Gastrocnemius medialis (tissue), 4 donors: Measurements from ENCODE around the gene ERAL1. TPM values are rescaled to one million over a fixed set of nuclear protein-coding genes. Genes with fewer than 3 reads are reported as not detected.

ENCODE experiments used
- ATAC-seq, 2 donors: fragments of 150-250 bp; one replicate each; pipeline ENCODE4 v1.9.1; 2016
- DNase-seq, 2 donors: peaks; one replicate each; pipeline ENCODE4 v3.0.0-alpha.2; 2019
- H3K27ac ChIP-seq, 4 donors: fragments of 200-600 bp; sonication (generic); 1 replicate in 1 of 4; 2 replicates in 3 of 4; pipeline ENCODE4 v1.5.1; 2016 to 2018; ENCODE audit warnings: mild to moderate bottlenecking in 2 of 4, moderate library complexity in 1 of 4
- H3K27me3 ChIP-seq, 3 donors: fragments of 200-600 bp; sonication (generic) in 2 of 3; 1 replicate in 1 of 3; 2 replicates in 2 of 3; pipeline versions ENCODE4 v1.5.1 to v1.6.0; 2016 to 2019; ENCODE audit warnings: mild to moderate bottlenecking in 1 of 3, moderate library complexity in 1 of 3
- H3K36me3 ChIP-seq, 2 donors: fragments of 200-600 bp; sonication (generic) in 1 of 2; one replicate each; pipeline ENCODE4 v1.5.1; 2017 to 2018
- H3K4me1 ChIP-seq, 2 donors: fragments of 200-600 bp; sonication (generic) in 1 of 2; one replicate each; pipeline ENCODE4 v1.5.1; 2016 to 2017; ENCODE audit warnings: mild to moderate bottlenecking in 2 of 2
- H3K4me3 ChIP-seq, 4 donors: fragments of 200-600 bp; sonication (generic) in 3 of 4; 1 replicate in 1 of 4; 2 replicates in 3 of 4; pipeline ENCODE4 v1.5.1; 2016 to 2019; ENCODE audit warnings: mild to moderate bottlenecking in 2 of 4
- H3K9me3 ChIP-seq, 3 donors: fragments of 200-600 bp; sonication (generic) in 2 of 3; 1 replicate in 1 of 3; 2 replicates in 2 of 3; pipeline ENCODE4 v1.5.1; 2016 to 2019
- CTCF ChIP-seq, 5 experiments: fragments of 450-650 bp in 3 of 5; fragments of 200-600 bp in 2 of 5; sonication (generic) in 2 of 5; IDR thresholded peaks in 4 of 5; conservative IDR thresholded peaks in 1 of 5; 1 replicate in 4 of 5; 2 replicates in 1 of 5; pipeline ENCODE4 v1.5.1; 2016 to 2019; ENCODE audit warnings: antibody characterized with exemption in 5 of 5, mild to moderate bottlenecking in 3 of 5, moderate library complexity in 3 of 5
- POLR2A ChIP-seq, 2 donors: fragments of 450-650 bp; IDR thresholded peaks; one replicate each; pipeline ENCODE4 v1.6.1; 2017; ENCODE audit warnings: antibody characterized with exemption in 2 of 2, mild to moderate bottlenecking in 2 of 2, moderate library complexity in 2 of 2
- in situ Hi-C, 4 donors: fragments of 200-750 bp; cut with MboI; loops; one replicate each; pipeline versions ENCODE4 v1.15.0 to v1.8.0; 2017; ENCODE audit warnings: low sequenced_read_pairs in 4 of 4
- intact Hi-C: fragments of 100-400 bp; cut with DNase I; formaldehyde crosslinking; loops from one replicate; pipeline ENCODE4 v1.15.1; 2023; ENCODE audit warnings: low total_unique reads
- total RNA-seq, 4 donors: library from RNA; depleted of rRNA; stranded (reverse); fragments of >200 nt; gene quantifications; one replicate each; pipeline versions ENCODE4 v1.1.0 to v1.2.3, GENCODE V29; 2016

ERAL1 gene
- total RNA-seq, 4 donors from 2014 or later = 35.1 to 69.2 (median 64.1) TPM

DNA sequence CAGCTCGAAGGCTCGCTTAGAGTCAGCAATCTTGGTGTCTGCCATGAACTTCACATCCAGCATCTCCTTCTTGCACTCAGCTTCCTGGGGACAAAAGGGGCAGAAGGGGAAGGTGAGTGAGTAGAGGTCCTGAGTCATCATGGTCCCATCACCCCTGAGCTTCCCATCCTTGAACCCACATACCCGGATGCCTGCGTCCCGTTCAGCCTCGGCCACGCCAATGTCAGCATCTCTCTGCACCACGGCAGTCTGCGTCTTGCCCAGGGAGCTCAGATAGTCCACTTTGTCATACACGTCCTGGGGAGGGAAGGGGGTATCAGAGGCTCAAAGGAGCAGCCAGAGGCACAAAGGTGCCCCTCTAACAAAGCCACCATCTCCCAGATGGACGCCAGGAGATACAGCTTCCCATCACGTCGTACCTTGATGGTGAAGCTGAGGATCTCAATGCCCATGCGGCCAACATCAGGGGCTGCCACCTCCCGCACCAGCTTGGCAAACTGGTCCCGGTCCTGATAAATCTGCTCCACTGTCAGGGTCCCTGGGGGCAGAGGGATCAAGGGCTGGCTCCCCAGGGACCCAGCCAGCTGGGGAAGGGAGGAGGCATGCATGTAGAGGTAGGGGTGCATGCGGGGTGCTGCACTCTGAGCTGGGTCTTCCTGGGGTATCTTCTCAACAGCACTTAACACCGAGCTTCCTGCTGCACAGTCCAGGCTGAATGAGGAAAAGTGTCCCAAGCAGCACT, 27.5 kb downstream of the ERAL1 start:
- no peak overlapping the region for H3K4me3 ChIP-seq
- intact Hi-C loops = no loop called here
- H3K27me3 ChIP-seq = no peaks in the 10 kb centered on the region
- in situ Hi-C loops = no loop called here
- no peak for ATAC-seq
- H3K4me1 ChIP-seq = no peaks in the 10 kb centered on the region
- H3K9me3 ChIP-seq = no peaks in the 10 kb centered on the region
- TF ChIP-seq POLR2A (IDR thresholded peaks at IDR 0.05) (no peak), CTCF (IDR thresholded peaks at IDR 0.05 in 4 of 5, conservative IDR thresholded peaks at IDR 0.05 in 1 of 5) (no peak)
- H3K36me3 ChIP-seq = peaks cover 0 to 79% of the 10 kb centered on the region in 2 donors
- H3K27ac ChIP-seq = no peak overlapping the region
- DNase-seq = no peak

DNA sequence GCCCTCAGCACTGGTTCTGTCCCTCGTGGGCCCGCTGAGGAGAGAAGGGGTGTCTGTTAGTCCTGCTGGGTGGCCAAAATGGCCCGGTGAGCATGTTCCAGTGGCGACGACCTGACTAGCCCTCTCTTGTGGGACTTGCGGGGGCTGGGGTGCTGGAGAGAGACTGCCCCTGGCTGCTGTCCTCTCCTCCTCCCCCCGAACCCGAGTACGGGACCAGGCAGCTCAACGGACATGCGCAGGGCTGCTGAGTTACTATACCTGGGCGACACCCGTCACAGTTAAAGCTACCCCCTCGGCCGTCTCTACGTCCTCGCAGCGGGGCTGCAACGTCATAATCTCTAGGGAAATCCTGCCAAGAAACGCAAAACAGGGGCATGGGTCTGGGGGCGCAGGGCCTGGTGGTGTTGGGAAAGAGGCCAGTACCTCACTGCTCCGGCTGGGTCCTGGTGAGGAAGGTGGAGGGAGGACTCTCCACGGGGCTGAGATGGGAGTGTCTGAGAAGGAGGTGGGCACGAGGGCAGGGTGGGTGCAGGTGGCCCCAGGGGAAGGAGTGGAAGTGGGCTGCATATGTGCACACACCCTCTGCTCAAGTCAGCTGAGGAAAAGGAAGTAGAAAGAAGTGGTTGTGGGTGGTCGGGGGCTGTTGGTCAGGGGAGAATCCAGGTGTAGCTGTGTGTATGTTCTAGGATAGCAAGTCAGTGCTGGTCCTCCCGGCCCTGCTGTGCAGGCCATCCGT, 29.3 kb downstream of the ERAL1 start:
- TF ChIP-seq CTCF (IDR thresholded peaks at IDR 0.05 in 4 of 5, conservative IDR thresholded peaks at IDR 0.05 in 1 of 5) (no peak), POLR2A (IDR thresholded peaks at IDR 0.05) (no peak)
- Histone ChIP-seq H3K9me3 (no peaks in the 10 kb centered on the region), H3K4me1 (no peaks in the 10 kb centered on the region), H3K27me3 (no peaks in the 10 kb centered on the region), H3K4me3 (no peak overlapping the region), H3K36me3 (peaks cover 0 to 67% of the 10 kb centered on the region in 2 donors), H3K27ac (no peak overlapping the region)
- DNase-seq (no peak), ATAC-seq (no peak)
- in situ Hi-C loops (no loop called here), intact Hi-C loops (no loop called here)

DNA sequence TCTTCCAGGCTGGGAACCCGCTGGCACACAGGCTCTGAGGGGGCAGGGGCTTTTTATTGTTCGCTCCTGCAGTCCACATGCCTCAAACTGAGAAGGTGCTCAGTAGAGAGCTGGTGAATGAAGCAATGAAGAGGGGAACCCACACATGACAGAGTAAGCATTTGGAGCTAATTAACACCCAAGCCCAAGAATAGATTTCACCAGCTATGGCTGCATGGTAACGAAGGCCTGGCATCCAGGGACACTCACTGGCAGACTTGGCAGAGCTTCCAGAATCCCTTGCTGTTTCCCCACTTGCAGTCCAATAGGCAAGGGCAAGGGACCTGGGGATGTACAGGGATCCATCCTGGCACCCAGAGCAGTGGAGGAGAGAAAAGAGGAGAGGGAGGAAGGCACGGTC, 30.5 kb downstream of the ERAL1 start:
- in situ Hi-C loops = no loop called here
- no peak overlapping the region for H3K27ac ChIP-seq
- no peaks in the 10 kb centered on the region for H3K9me3 ChIP-seq
- no peak for ATAC-seq
- H3K4me3 ChIP-seq = no peak overlapping the region
- no peak for DNase-seq
- H3K4me1 ChIP-seq = no peaks in the 10 kb centered on the region
- no peaks in the 10 kb centered on the region for H3K27me3 ChIP-seq
- peaks cover 0 to 55% of the 10 kb centered on the region in 2 donors for H3K36me3 ChIP-seq
- no peak for TF ChIP-seq CTCF (IDR thresholded peaks at IDR 0.05 in 4 of 5, conservative IDR thresholded peaks at IDR 0.05 in 1 of 5)
- TF ChIP-seq POLR2A (IDR thresholded peaks at IDR 0.05) = no peak
- intact Hi-C loops = no loop called here

DNA sequence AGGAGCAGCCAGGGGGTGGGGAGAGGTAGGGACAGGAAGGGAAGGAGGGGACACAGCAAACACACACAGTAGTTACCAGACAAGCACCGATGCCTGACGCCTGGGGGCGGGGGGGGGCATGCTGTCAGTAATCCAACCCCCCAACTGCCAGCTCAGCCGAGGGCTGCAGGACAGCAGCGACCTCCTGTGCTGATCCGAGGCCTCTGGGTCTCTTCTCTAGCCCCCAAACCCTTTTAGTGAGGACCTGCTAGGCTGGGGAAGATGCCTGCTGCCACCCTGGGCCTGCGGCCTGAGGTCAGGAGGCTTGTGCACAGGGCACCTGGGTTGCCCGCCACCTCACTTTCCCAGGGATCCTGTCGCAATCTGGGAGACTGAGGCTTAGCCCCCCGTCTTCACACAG, 31.1 kb downstream of the ERAL1 start:
- intact Hi-C loops (no loop called here), in situ Hi-C loops (no loop called here)
- TF ChIP-seq POLR2A (IDR thresholded peaks at IDR 0.05) (no peak), CTCF (IDR thresholded peaks at IDR 0.05 in 4 of 5, conservative IDR thresholded peaks at IDR 0.05 in 1 of 5) (no peak)
- H3K27me3 ChIP-seq = no peaks in the 10 kb centered on the region
- H3K4me1 ChIP-seq = peaks cover under 1% of the 10 kb centered on the region in 2 donors
- H3K27ac ChIP-seq = no peak overlapping the region
- ATAC-seq (no peak), DNase-seq (no peak)
- H3K9me3 ChIP-seq = no peaks in the 10 kb centered on the region
- no peak overlapping the region for H3K4me3 ChIP-seq
- peaks cover 0 to 49% of the 10 kb centered on the region in 2 donors for H3K36me3 ChIP-seq
